BE2C (cell line): ENCODE measurements around the gene CDK10.
A peak's percentile ranks its signal among the peaks of the same experiment; 100 is the strongest.

Source experiments
- DNase-seq: peaks from one replicate; pipeline ENCODE4 v3.0.0-alpha.2; 2020
- H3K27me3 ChIP-seq: fragments of 250-450 bp; sonication (Bioruptor Pico); 2 replicates; pipeline ENCODE4 v1.5.1; 2020; ENCODE audit warnings: mild to moderate bottlenecking
- H3K36me3 ChIP-seq: fragments of 250-450 bp; sonication (Bioruptor Pico); 2 replicates; pipeline ENCODE4 v1.5.1; 2020; ENCODE audit warnings: mild to moderate bottlenecking
- H3K4me1 ChIP-seq: fragments of 250-450 bp; sonication (Bioruptor Pico); 2 replicates; pipeline ENCODE4 v1.5.1; 2020
- H3K4me3 ChIP-seq: 2 replicates; pipeline ENCODE4 v1.5.1; 2011; ENCODE audit warnings: low read depth, low read length
- H3K9me3 ChIP-seq: fragments of 250-450 bp; sonication (Bioruptor Pico); 2 replicates; pipeline ENCODE4 v1.5.1; 2020
- TF ChIP-seq, protein P1 (sequence below): IDR thresholded peaks from 2 replicates; pipeline ENCODE4 v1.5.1; 2012; ENCODE audit warnings: mild to moderate bottlenecking, low read depth, low read length

Gene CDK10

GRCh38 chr16:89727406-89728120 is 41.1 kb downstream of the CDK10 start:
- DNase-seq: no peak
- no peaks in the 10 kb centered on the region for H3K27me3 ChIP-seq
- H3K4me3 ChIP-seq: no peak overlapping the region
- TF ChIP-seq, protein P1, sequence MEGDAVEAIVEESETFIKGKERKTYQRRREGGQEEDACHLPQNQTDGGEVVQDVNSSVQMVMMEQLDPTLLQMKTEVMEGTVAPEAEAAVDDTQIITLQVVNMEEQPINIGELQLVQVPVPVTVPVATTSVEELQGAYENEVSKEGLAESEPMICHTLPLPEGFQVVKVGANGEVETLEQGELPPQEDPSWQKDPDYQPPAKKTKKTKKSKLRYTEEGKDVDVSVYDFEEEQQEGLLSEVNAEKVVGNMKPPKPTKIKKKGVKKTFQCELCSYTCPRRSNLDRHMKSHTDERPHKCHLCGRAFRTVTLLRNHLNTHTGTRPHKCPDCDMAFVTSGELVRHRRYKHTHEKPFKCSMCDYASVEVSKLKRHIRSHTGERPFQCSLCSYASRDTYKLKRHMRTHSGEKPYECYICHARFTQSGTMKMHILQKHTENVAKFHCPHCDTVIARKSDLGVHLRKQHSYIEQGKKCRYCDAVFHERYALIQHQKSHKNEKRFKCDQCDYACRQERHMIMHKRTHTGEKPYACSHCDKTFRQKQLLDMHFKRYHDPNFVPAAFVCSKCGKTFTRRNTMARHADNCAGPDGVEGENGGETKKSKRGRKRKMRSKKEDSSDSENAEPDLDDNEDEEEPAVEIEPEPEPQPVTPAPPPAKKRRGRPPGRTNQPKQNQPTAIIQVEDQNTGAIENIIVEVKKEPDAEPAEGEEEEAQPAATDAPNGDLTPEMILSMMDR: no peak
- peaks cover 65% of the 10 kb centered on the region for H3K36me3 ChIP-seq
- H3K4me1 ChIP-seq: peaks cover 18% of the 10 kb centered on the region
- H3K9me3 ChIP-seq: no peaks in the 10 kb centered on the region

- Histone ChIP-seq H3K36me3 (peaks cover 66% of the 10 kb centered on the region), H3K4me3 (no peak overlapping the region), H3K4me1 (peaks cover 12% of the 10 kb centered on the region), H3K27me3 (no peaks in the 10 kb centered on the region), H3K9me3 (no peaks in the 10 kb centered on the region)
- TF ChIP-seq, protein P1: no peak
- DNase-seq: no peak
Observed at GRCh38 chr16:89729293-89729692, 42.8 kb downstream of the CDK10 start.

DNA sequence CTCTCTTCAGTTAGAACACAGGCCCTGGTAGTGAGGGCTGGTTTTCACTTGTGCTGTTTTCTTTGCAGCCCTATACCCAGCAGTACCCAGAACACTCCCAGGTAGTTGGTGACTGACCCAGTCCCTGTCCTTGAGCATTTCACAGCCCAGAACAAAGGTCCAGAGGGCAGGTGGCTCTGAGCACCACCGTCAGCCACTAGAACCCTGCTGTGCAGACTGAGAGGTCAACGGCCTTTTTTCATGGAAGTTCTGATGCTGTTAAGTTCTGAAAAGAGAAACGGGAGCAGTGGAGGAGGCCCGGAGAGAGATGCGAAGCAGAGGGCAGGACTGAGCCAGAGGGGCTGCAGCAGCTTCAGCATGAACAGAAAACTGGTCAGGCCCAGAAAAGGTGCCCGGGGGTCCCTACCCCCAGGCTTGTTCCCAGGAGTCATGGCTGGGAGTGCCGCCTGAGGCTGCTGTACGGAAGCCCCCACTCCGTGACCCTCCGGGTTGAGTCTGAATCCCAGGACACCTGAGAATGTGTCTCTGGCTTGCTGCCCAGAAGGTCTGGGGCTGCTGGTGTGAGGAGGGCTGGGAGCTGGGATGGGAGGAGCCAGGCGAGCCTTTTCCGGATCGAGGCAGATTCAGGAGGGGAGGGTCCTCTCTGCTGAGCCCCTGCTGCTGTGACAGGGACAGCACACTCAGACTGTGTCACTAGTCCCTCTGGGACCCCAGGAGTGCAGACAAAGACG is 43.5 kb downstream of the CDK10 start:
- Histone ChIP-seq H3K27me3 (no peaks in the 10 kb centered on the region), H3K4me3 (no peak overlapping the region), H3K36me3 (peaks cover 69% of the 10 kb centered on the region), H3K9me3 (no peaks in the 10 kb centered on the region), H3K4me1 (peaks cover 12% of the 10 kb centered on the region)
- DNase-seq: peak; percentile 90
- TF ChIP-seq, protein P1: no peak

DNA sequence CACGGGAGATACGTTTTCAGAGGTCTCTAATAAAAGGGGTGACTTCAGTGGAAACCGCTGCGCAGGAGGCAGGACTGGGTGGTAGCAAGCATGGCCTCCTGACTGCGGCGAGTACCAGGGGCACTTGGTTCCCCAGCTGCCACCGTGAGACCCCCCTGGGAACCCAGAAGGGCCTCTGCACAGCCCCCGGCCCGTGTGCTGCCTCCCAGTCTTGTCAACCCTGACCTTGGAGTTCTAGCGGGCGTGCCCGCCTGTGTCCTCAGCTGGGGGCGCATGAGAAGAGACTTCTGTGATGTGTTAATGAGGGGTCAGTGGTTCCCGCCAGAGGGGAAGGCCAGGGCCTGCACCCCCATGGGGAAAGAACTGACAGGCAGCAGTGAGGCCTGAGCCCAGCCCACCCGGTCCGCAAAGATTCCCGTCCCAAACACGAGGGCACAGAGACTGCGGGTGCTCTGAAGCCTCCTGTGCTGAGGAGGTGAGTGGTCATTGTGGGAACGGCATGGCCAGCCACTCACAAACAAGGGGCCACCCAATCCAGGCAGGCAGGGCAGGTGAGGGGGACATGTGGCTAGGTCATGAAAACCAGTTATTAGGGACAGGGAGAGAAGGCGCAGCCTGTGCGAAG is 44.2 kb downstream of the CDK10 start:
- DNase-seq: no peak
- TF ChIP-seq, protein P1: no peak
- Histone ChIP-seq H3K9me3 (no peaks in the 10 kb centered on the region), H3K4me1 (peaks cover 12% of the 10 kb centered on the region), H3K36me3 (peaks cover 76% of the 10 kb centered on the region), H3K4me3 (no peak overlapping the region), H3K27me3 (no peaks in the 10 kb centered on the region)

DNA sequence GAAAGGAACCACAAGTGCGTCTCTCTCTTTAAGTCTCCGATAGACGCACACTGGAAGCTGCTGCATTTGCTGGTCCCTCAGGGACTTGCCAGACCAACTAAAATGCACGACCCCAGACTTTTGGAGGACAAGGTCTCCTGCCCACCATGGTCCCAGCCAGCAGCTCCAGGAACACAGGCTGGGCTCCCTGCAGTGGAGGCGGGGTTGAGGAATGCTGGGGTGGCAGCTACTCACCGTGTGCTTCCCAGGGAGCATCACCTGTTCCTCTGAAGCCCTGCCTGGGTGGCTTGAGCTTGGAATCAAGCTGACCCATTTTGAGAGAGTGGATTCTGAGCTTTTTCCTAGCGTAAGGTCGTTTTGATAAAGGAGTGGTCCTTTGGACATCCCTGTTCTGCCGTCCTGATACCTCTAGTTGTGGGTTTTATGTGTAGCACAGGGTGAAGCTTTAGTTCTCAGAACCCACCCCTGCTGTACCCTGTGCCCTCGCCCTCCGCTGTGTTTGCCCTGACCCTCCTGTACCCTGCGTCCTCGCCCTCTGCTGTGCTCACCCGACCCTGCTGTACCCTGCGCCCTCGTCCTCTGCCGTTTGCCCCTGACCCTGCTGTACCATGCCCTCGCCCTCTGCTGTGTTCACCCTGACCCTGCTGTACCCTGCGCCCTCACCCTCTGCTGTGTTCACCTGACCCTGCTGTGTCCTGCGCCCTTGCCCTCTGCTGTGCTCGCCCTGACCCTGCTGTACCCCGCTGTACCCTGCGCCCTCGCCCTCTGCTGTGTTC is 45.8 kb downstream of the CDK10 start:
- Histone ChIP-seq H3K36me3 (peaks cover 85% of the 10 kb centered on the region), H3K4me1 (peaks cover 12% of the 10 kb centered on the region), H3K9me3 (no peaks in the 10 kb centered on the region), H3K27me3 (no peaks in the 10 kb centered on the region), H3K4me3 (no peak overlapping the region)
- no peak for DNase-seq
- TF ChIP-seq, protein P1: no peak
